Urinary bladder (tissue), 4 donors: ENCODE data around the gene MAP3K2. TPM values are rescaled to one million over a fixed set of nuclear protein-coding genes. Genes with fewer than 3 reads are reported as not detected.

Source experiments
- DNase-seq: peaks from one replicate; pipeline ENCODE4 v3.0.0-alpha.2; 2015; ENCODE audit errors: extremely low spot score
- H3K27ac ChIP-seq: one replicate; pipeline ENCODE4 v1.5.1; 2013; ENCODE audit warnings: low read depth, mild to moderate bottlenecking, moderate library complexity
- H3K36me3 ChIP-seq: one replicate; pipeline ENCODE4 v1.6.1; 2013; ENCODE audit warnings: mild to moderate bottlenecking, moderate library complexity; ENCODE audit not compliant: insufficient read depth
- H3K4me1 ChIP-seq: one replicate; pipeline ENCODE4 v1.6.1; 2013; ENCODE audit warnings: mild to moderate bottlenecking, moderate library complexity; ENCODE audit not compliant: insufficient read depth
- H3K4me3 ChIP-seq: one replicate; pipeline ENCODE4 v1.5.1; 2013; ENCODE audit warnings: low read depth, low read length
- WGBS: extraction: QIAGEN DNeasy Blood & Tissue Kit; methylation state at CpG from one replicate; pipeline ENCODE4 v1.1.7; 2013; 5-methylcytosine and 5-hydroxymethylcytosine counted together
- polyA plus RNA-seq: library from polyadenylated mRNA; stranded (reverse); fragments of 200-250 nt; gene quantifications from one replicate; pipeline ENCODE4 v1.2.3, GENCODE V29; 2013
- total RNA-seq: library from RNA; depleted of rRNA; stranded (reverse); fragments of >200 nt; gene quantifications from one replicate; pipeline ENCODE4 v1.2.3, GENCODE V29; 2014
- donor health status: healthy with polysubstance abuse.
- donor health status: healthy.

Gene MAP3K2
- total and polyA plus RNA-seq, 2 donors: 11.3 to 61.3 TPM

GRCh38 chr2:127407091-127407490 is 19.3 kb upstream of the MAP3K2 start:
- DNase-seq: no peak
- H3K4me1 ChIP-seq: no peaks in the 10 kb centered on the region
- H3K4me3 ChIP-seq: no peak overlapping the region
- no peak overlapping the region for H3K27ac ChIP-seq
- WGBS: 94% methylated on average over 9 of the region's 9 CpGs
- no peaks in the 10 kb centered on the region for H3K36me3 ChIP-seq

DNA sequence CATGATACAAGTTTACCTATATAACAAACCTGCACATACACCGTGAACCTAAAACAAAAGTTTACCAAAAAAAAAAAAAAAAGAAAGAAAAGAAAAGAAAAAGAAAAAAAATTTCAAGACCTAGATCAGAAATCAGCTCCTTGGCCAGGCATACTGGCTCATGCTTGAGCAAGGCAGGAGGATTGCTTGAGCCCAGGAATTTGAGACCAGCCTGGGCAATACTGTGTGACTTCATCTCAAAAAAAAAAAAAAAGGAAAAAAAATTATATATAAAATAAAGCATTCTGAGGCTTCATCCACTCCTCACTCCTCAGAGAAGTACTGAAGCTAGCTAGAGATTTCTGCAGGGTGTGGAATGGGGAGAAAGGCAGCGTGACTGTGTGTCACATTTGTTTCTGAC is 18.7 kb upstream of the MAP3K2 start:
- Histone ChIP-seq H3K4me1 (no peaks in the 10 kb centered on the region), H3K4me3 (no peak overlapping the region), H3K27ac (no peak overlapping the region), H3K36me3 (no peaks in the 10 kb centered on the region)
- DNase-seq: no peak
- WGBS: 95% methylated on average over 2 of the region's 2 CpGs

DNA sequence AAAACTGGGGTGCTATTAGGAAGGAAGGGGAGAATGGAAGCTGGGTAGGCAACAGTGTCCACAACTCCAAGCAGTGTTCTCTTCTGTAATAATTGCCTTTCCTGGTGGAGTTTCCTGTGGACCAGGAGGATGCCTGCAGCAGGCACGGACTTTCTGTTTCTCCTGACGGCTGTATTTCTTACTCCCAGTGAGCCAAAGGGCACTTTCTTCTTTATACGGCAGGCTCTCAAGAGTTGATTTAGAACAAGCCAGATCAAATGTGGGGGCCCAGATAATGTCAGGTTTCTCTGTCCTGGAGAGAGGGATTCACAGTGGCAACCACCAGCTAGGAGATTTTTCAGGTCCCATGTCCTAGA is 17.5 kb upstream of the MAP3K2 start:
- 73% methylated on average over 3 of the region's 3 CpGs for WGBS
- H3K36me3 ChIP-seq: no peaks in the 10 kb centered on the region
- no peaks in the 10 kb centered on the region for H3K4me1 ChIP-seq

GRCh38 chr2:127404466-127405254 is 16.9 kb upstream of the MAP3K2 start:
- no peak for DNase-seq
- Histone ChIP-seq H3K4me1 (no peaks in the 10 kb centered on the region), H3K27ac (no peak overlapping the region), H3K36me3 (no peaks in the 10 kb centered on the region), H3K4me3 (no peak overlapping the region)
- 89% methylated on average over 7 of the region's 7 CpGs for WGBS

More for the DNA sequence above, 17.5 kb upstream of the MAP3K2 start:
- no peak overlapping the region for H3K27ac ChIP-seq
- DNase-seq: no peak
- H3K4me3 ChIP-seq: no peak overlapping the region

DNA sequence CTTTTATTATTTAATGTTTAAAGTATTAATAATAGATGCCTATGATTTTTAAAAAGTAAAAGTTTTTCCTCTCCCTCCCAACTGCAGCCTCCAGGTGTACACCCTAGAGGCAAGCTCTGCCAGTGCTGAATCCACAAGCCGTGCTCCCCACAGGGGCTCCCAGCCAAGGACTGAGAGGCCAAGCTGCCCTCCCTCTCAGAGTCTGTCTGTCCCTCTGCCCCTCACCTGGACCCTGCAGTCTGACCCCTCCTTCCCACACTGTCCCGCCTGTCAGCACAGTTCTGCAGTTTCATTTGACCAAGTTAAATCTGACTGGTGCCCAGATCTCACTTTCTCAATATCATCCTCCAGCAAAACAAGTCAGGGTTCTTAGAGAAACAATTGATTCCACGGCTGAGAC is 15.7 kb upstream of the MAP3K2 start:
- H3K27ac ChIP-seq: no peak overlapping the region

DNA sequence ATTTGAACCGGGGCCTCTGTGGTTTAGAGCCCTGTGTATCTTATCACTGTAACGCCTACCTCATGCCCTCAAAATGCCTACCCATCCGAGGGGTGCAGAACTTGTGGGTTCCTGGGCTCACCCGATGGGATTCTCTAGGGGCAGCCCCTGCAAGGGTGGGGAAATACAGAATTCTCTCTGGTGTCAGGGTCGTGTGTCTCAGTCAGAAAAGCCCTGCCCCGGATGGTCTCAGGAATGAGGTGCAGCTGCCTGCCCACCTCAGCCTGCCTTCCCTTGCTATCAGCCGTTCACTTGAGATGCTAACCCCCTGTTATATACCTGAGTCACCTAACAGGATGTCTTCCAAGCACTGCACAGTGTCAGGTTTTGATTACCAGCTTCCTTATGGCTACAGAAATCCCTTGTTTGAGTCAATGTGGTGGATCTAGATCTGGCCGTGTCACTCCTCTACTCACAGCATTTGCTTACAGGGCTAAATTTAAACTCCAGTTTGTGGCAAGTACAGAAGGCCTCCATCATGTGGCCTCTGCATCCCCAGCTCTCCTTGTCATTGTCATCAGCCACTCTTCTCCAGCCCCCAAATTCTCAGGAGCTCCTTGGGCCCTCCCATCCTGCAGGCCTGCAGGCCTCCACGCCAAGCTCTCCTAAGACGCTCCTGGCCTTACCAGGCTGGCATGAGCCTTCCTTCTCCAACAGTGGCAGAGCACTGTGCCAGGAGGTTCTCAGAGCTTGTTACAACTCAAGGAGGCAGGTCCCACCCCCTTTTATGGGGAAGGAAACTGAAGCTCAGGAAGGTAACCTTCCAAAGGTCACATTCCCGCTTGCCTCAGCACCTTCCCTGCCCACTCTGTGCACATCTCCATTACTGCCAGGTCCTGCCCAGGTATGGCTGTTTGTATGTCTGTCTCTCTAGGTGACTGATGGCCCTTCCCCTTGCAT is 14.3 kb upstream of the MAP3K2 start:
- H3K4me1 ChIP-seq: no peaks in the 10 kb centered on the region
- no peak for DNase-seq
- no peak overlapping the region for H3K27ac ChIP-seq
- WGBS: 79% methylated on average over 11 of the region's 11 CpGs
- no peaks in the 10 kb centered on the region for H3K36me3 ChIP-seq
- H3K4me3 ChIP-seq: no peak overlapping the region

More for the DNA sequence above, 15.7 kb upstream of the MAP3K2 start:
- WGBS: 70% methylated on average over 3 of the region's 3 CpGs
- Histone ChIP-seq H3K4me1 (no peaks in the 10 kb centered on the region), H3K36me3 (no peaks in the 10 kb centered on the region), H3K4me3 (no peak overlapping the region)
- no peak for DNase-seq

DNA sequence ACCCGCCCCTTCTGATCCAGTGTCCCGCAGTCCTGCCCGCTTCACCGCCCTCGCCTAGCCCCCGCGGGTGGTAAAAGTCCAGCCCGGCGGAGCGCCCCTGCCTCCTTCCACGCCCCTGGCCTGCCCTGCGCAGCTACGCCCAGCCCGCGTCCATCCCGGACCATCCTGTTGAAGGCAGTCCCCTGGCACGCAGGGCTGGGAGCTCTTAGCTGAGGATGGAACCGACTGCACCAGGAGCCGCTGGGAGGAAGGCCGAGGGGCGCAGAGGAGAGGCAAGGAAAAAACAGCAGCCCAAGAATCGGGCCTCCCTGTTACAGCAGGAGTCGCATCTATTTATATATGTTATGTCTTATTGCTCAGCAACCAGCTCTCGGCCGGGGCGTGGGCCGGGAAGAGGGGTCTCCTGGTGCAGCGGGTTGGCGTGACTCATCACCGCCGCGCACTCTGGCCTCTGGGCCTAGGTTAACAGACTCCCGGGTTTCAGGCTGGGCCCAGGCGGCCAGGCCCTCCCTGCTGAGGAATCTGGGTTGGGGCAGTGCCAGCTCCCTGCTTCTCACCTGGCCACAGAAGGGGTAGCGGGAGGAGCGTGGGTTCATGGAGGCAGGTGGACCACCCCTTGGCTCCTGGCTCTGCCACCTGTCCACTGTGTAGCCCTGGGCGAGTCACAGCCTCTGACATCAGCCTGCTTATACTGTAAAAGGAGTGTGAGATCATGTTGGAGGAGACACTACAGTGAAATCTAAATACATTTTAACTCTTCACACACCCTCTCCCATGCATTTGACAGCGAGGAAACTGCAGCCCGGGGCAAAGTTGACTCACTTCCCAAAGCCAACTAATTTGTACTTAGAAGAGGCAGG is 13.4 kb upstream of the MAP3K2 start:
- no peaks in the 10 kb centered on the region for H3K4me1 ChIP-seq
- H3K4me3 ChIP-seq: no peak overlapping the region
- no peak for DNase-seq
- H3K27ac ChIP-seq: no peak overlapping the region
- no peaks in the 10 kb centered on the region for H3K36me3 ChIP-seq
- WGBS: 35% methylated on average over 39 of the region's 39 CpGs

GRCh38 chr2:127400533-127400896 is 12.7 kb upstream of the MAP3K2 start:
- 63% methylated on average over 9 of the region's 9 CpGs for WGBS

DNA sequence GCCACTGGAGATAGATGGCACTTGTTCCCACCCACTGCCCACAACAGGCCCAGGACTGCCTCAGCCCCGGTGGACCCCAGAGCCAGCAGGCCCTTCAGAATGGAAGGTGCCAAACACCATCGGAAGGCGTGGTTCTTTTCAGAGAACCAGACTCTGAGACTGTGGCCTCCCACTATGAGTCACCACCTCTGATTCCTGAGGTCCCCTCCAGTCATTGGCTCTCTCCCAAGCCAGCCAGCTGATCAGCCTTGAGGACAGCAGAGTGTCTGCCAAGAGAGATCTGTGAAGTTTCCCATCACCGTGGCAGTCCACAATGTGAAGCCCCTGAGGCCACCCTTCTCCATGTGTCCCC is 10.4 kb upstream of the MAP3K2 start:
- WGBS: 11% methylated on average over 4 of the region's 4 CpGs
- peak; percentile 43 for DNase-seq
- Histone ChIP-seq H3K36me3 (no peaks in the 10 kb centered on the region), H3K4me3 (no peak overlapping the region), H3K4me1 (no peaks in the 10 kb centered on the region), H3K27ac (no peak overlapping the region)

More at GRCh38 chr2:127400533-127400896, 12.7 kb upstream of the MAP3K2 start:
- Histone ChIP-seq H3K27ac (no peak overlapping the region), H3K4me3 (no peak overlapping the region), H3K36me3 (no peaks in the 10 kb centered on the region), H3K4me1 (no peaks in the 10 kb centered on the region)
- DNase-seq: no peak

- H3K27ac ChIP-seq: no peak overlapping the region
Measured at GRCh38 chr2:127397568-127398238, 9.9 kb upstream of the MAP3K2 start.

DNA sequence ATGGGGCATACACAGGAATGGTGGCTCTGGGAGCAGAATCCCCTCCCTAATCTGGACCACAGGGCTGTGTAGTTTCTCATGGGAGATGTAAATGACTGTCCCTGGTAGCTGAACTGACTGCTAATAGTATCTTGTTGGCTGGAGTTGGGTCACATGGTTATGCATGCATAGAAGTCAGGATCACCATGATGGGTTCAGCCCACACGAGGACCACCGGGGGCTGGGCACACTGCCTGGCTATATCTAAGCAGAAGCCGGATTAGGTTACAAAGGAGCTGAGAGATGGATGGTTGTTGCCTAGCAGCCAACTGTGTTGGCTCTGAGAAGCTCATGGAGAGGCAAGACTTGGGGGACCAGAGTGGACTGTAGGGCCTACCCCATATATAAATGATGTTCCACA is 6.7 kb upstream of the MAP3K2 start:
- Histone ChIP-seq H3K4me3 (no peak overlapping the region), H3K27ac (no peak overlapping the region), H3K4me1 (no peaks in the 10 kb centered on the region), H3K36me3 (no peaks in the 10 kb centered on the region)
- WGBS: 64% methylated on average over 3 of the region's 3 CpGs
- no peak for DNase-seq

More at GRCh38 chr2:127397568-127398238, 9.9 kb upstream of the MAP3K2 start:
- 91% methylated on average over 9 of the region's 9 CpGs for WGBS
- DNase-seq: no peak
- H3K4me3 ChIP-seq: no peak overlapping the region
- no peaks in the 10 kb centered on the region for H3K4me1 ChIP-seq
- H3K36me3 ChIP-seq: no peaks in the 10 kb centered on the region

DNA sequence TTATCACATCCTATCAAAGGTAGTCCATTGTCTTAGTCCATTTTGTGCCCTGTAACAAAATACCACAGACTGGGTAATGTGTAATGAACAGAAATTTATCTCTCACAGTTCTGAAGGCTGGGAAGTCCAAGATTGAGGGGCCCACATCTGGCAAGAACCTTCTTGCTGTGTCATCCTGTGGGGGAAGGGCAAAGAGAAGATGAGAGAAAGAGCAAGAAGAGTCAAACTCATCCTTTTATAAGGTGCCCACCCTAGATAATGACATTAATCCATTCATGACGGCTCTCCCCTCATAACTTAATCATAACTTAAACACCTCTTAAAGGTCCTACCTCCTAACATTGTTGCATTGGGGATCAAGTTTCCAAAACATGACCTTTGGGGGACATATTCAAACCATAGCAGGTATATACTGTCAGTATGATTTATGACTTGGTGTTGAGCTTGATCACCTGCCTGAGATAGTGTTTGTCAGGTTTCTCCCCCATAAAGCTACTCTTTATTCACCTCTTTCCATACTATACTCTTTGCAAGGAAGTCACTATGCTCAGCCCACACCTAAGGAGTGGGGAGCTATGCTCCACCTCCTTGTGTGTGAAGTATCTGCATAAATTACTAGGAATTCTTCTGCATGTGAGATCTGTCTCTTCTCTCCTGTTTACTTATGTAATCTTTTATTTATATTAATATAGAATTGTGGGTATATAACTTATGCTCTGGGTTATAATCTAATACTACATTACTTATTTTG is 5.2 kb upstream of the MAP3K2 start:
- H3K36me3 ChIP-seq: no peaks in the 10 kb centered on the region
- WGBS: 85% methylated on average over 1 of the region's 1 CpG

More for the DNA sequence above, 5.2 kb upstream of the MAP3K2 start:
- Histone ChIP-seq H3K4me1 (no peaks in the 10 kb centered on the region), H3K27ac (no peak overlapping the region), H3K4me3 (no peak overlapping the region)
- no peak for DNase-seq
